Nephron (organoid): Measurements from ENCODE around the gene FAM9C.
"Not testable (repeated sequence)": the region's sequence is repeated elsewhere in the genome, so short reads cannot be mapped to it uniquely, and the experiment has no call there.

Source experiments
- H3K27ac Mint-ChIP-seq, 3 experiments: 2 replicates each; pipeline ENCODE4 v1.8.0; 2020; ENCODE audit warnings: mixed read lengths in 3 of 3, mild to moderate bottlenecking in 2 of 3, moderate library complexity in 1 of 3
- H3K27me3 Mint-ChIP-seq: 2 replicates; pipeline ENCODE4 v1.8.0; 2021; ENCODE audit warnings: low read depth, mild to moderate bottlenecking, moderate library complexity, mixed read lengths
- H3K36me3 Mint-ChIP-seq: 2 replicates; pipeline ENCODE4 v1.8.0; 2020; ENCODE audit warnings: low read depth, mixed read lengths
- H3K4me1 Mint-ChIP-seq: 2 replicates; pipeline ENCODE4 v1.8.0; 2020; ENCODE audit warnings: mixed read lengths
- H3K4me3 Mint-ChIP-seq, 3 experiments: 2 replicates each; pipeline ENCODE4 v1.8.0; 2020; ENCODE audit warnings: mild to moderate bottlenecking in 3 of 3, mixed read lengths in 3 of 3, moderate library complexity in 2 of 3
- H3K9me3 Mint-ChIP-seq: 2 replicates; pipeline ENCODE4 v1.8.0; 2020; ENCODE audit warnings: mixed read lengths
- CTCF ChIP-seq, 3 experiments: fragments of 200-600 bp; sonication (generic); IDR thresholded peaks; one replicate each; pipeline ENCODE4 v1.5.0; 2021; ENCODE audit warnings: antibody characterized with exemption in 3 of 3; ENCODE audit not compliant: unreplicated experiment in 3 of 3

The FAM9C gene

GRCh38 chrX:13084611-13085010 lies 40.2 kb upstream of the FAM9C start:
- Mint-ChIP-seq H3K27me3 (no peaks in the 10 kb centered on the region), H3K27ac (peak overlapping the region in 2 of 3 experiments; percentile 72 to 78), H3K4me3 (no peak overlapping the region), H3K36me3 (no peaks in the 10 kb centered on the region), H3K9me3 (no peaks in the 10 kb centered on the region), H3K4me1 (peaks cover 31% of the 10 kb centered on the region)
- TF ChIP-seq CTCF (IDR thresholded peaks at IDR 0.05; ENCODE audit: unreplicated experiment in 3 of 3): no peak

- Mint-ChIP-seq H3K4me1 (peaks cover 36% of the 10 kb centered on the region), H3K27ac (peak overlapping the region in 2 of 3 experiments; percentile 52 to 78)
- not testable (repeated sequence) for H3K27me3 Mint-ChIP-seq, H3K36me3 Mint-ChIP-seq, H3K4me3 Mint-ChIP-seq, H3K9me3 Mint-ChIP-seq
Observed at GRCh38 chrX:13083755-13084326, 39.4 kb upstream of the FAM9C start.

- no peaks in the 10 kb centered on the region for H3K27me3 Mint-ChIP-seq
- H3K4me1 Mint-ChIP-seq: peaks cover 44% of the 10 kb centered on the region
- no peak for TF ChIP-seq CTCF (IDR thresholded peaks at IDR 0.05; ENCODE audit: unreplicated experiment in 3 of 3)
- H3K9me3 Mint-ChIP-seq: no peaks in the 10 kb centered on the region
- H3K36me3 Mint-ChIP-seq: no peaks in the 10 kb centered on the region
- no peak overlapping the region for H3K4me3 Mint-ChIP-seq
- H3K27ac Mint-ChIP-seq: peak overlapping the region; percentile 87 to 98 (median 95)
Observed at GRCh38 chrX:13082206-13083065, 38.0 kb upstream of the FAM9C start.

GRCh38 chrX:13081395-13082205 lies 37.2 kb upstream of the FAM9C start:
- H3K4me1 Mint-ChIP-seq: peaks cover 44% of the 10 kb centered on the region
- H3K36me3 Mint-ChIP-seq: no peaks in the 10 kb centered on the region
- H3K4me3 Mint-ChIP-seq: no peak overlapping the region
- H3K9me3 Mint-ChIP-seq: no peaks in the 10 kb centered on the region
- TF ChIP-seq CTCF (IDR thresholded peaks at IDR 0.05; ENCODE audit: unreplicated experiment in 3 of 3): no peak
- peak overlapping the region; percentile 87 to 98 (median 95) for H3K27ac Mint-ChIP-seq
- H3K27me3 Mint-ChIP-seq: no peaks in the 10 kb centered on the region

- Mint-ChIP-seq H3K4me3 (no peak overlapping the region), H3K36me3 (no peaks in the 10 kb centered on the region), H3K4me1 (peaks cover 44% of the 10 kb centered on the region), H3K27ac (peak overlapping the region; percentile 87 to 98 (median 95)), H3K27me3 (no peaks in the 10 kb centered on the region), H3K9me3 (no peaks in the 10 kb centered on the region)
- TF ChIP-seq CTCF (IDR thresholded peaks at IDR 0.05; ENCODE audit: unreplicated experiment in 3 of 3): no peak
Observed at GRCh38 chrX:13080128-13080795, 35.8 kb upstream of the FAM9C start.
